ENCODE data around the gene C3orf20.

Gene C3orf20

GRCh38 chr3:14730703-14731382 lies 55.9 kb downstream of the C3orf20 start:
- H3K9ac ChIP-seq (ENCODE audit: low read depth, low read length, poor library complexity), result no peak overlapping the region
- no peak overlapping the region for H3K4me3 ChIP-seq (ENCODE audit: low read length in 2 of 2)
- H3K79me1 ChIP-seq (ENCODE audit: low read depth, low read length), result no peaks in the 10 kb centered on the region
- no peak overlapping the region for H3K4ac ChIP-seq (ENCODE audit: low read length)
- peaks cover 1 to 6% of the 10 kb centered on the region in 2 donors for H3K4me1 ChIP-seq (ENCODE audit: control insufficient read depth in 2 of 2, insufficient read depth in 1 of 2, low read depth in 1 of 2, low read length in 2 of 2)
- H3K23ac ChIP-seq (ENCODE audit: low read depth, low read length, poor library complexity), result no peak overlapping the region
- H4K91ac ChIP-seq (ENCODE audit: low read depth, low read length, poor library complexity), result no peak overlapping the region
- H3K36me3 ChIP-seq (replicated peaks in 1 of 2; ENCODE audit: control insufficient read depth in 2 of 2, insufficient read depth in 2 of 2, low read length in 2 of 2), result no peaks in the 10 kb centered on the region
- no peaks in the 10 kb centered on the region for H3K9me3 ChIP-seq (replicated peaks in 1 of 2; ENCODE audit: control insufficient read depth in 2 of 2, insufficient read depth in 1 of 2, low read depth in 1 of 2, low read length in 2 of 2)
- no peak overlapping the region for H3K27ac ChIP-seq (replicated peaks; ENCODE audit: low read length)
- H2BK5ac ChIP-seq (ENCODE audit: low read length), result no peak overlapping the region
- no peak overlapping the region for H2AFZ ChIP-seq (ENCODE audit: low read length)
- H2AK5ac ChIP-seq (ENCODE audit: low read depth, low read length), result no peak overlapping the region
- no peak overlapping the region for H4K8ac ChIP-seq (ENCODE audit: low read depth, low read length)
- H3K4me2 ChIP-seq (ENCODE audit: insufficient read depth, low read length, poor library complexity, severe bottlenecking), result no peak overlapping the region
- no peaks in the 10 kb centered on the region for H3K27me3 ChIP-seq (ENCODE audit: control insufficient read depth in 3 of 3, insufficient read depth in 3 of 3, low read depth in 1 of 3, low read length in 3 of 3)
- no peak overlapping the region for H2BK12ac ChIP-seq (ENCODE audit: low read length)
- H2BK15ac ChIP-seq (ENCODE audit: low read length), result no peak overlapping the region
- no peak for DNase-seq (ENCODE audit: low spot score)
- no peak overlapping the region for H3K18ac ChIP-seq (ENCODE audit: low read length)
- no peak overlapping the region for H2BK120ac ChIP-seq (ENCODE audit: low read depth, low read length)
- H3K14ac ChIP-seq (ENCODE audit: low read length), result no peak overlapping the region
- WGBS, 2 donors (ENCODE audit: extremely low coverage in 2 of 2, insufficient read length in 2 of 2, insufficient replicate concordance in 1 of 2), result no CpG with 5 or more reads among the region's 6 CpGs

- no peaks in the 10 kb centered on the region for H3K27me3 ChIP-seq (ENCODE audit: control insufficient read depth in 3 of 3, insufficient read depth in 3 of 3, low read depth in 1 of 3, low read length in 3 of 3)
- H4K8ac ChIP-seq (ENCODE audit: low read depth, low read length), result no peak overlapping the region
- H2BK120ac ChIP-seq (ENCODE audit: low read depth, low read length), result no peak overlapping the region
- no peaks in the 10 kb centered on the region for H3K79me1 ChIP-seq (ENCODE audit: low read depth, low read length)
- H3K36me3 ChIP-seq (replicated peaks in 1 of 2; ENCODE audit: control insufficient read depth in 2 of 2, insufficient read depth in 2 of 2, low read length in 2 of 2), result no peaks in the 10 kb centered on the region
- H3K14ac ChIP-seq (ENCODE audit: low read length), result no peak overlapping the region
- H2BK15ac ChIP-seq (ENCODE audit: low read length), result no peak overlapping the region
- H3K9ac ChIP-seq (ENCODE audit: low read depth, low read length, poor library complexity), result no peak overlapping the region
- H3K23ac ChIP-seq (ENCODE audit: low read depth, low read length, poor library complexity), result no peak overlapping the region
- no peak overlapping the region for H2BK12ac ChIP-seq (ENCODE audit: low read length)
- no peak overlapping the region for H4K91ac ChIP-seq (ENCODE audit: low read depth, low read length, poor library complexity)
- no peak overlapping the region for H3K18ac ChIP-seq (ENCODE audit: low read length)
- no peaks in the 10 kb centered on the region for H3K9me3 ChIP-seq (replicated peaks in 1 of 2; ENCODE audit: control insufficient read depth in 2 of 2, insufficient read depth in 1 of 2, low read depth in 1 of 2, low read length in 2 of 2)
- no peak overlapping the region for H2AFZ ChIP-seq (ENCODE audit: low read length)
- H3K4me2 ChIP-seq (ENCODE audit: insufficient read depth, low read length, poor library complexity, severe bottlenecking), result no peak overlapping the region
- no peak for DNase-seq (ENCODE audit: low spot score)
- no peak overlapping the region for H2BK5ac ChIP-seq (ENCODE audit: low read length)
- no peak overlapping the region for H3K4ac ChIP-seq (ENCODE audit: low read length)
- H2AK5ac ChIP-seq (ENCODE audit: low read depth, low read length), result no peak overlapping the region
- WGBS, 2 donors (ENCODE audit: extremely low coverage in 2 of 2, insufficient read length in 2 of 2, insufficient replicate concordance in 1 of 2), result no CpG with 5 or more reads among the region's 5 CpGs
- H3K27ac ChIP-seq (replicated peaks; ENCODE audit: low read length), result no peak overlapping the region
- H3K4me3 ChIP-seq (ENCODE audit: low read length in 2 of 2), result no peak overlapping the region
- no peaks in the 10 kb centered on the region for H3K4me1 ChIP-seq (ENCODE audit: control insufficient read depth in 2 of 2, insufficient read depth in 1 of 2, low read depth in 1 of 2, low read length in 2 of 2)
Measured at GRCh38 chr3:14740983-14741382, 66.0 kb downstream of the C3orf20 start.

- H3K36me3 ChIP-seq (replicated peaks in 1 of 2; ENCODE audit: control insufficient read depth in 2 of 2, insufficient read depth in 2 of 2, low read length in 2 of 2), result no peaks in the 10 kb centered on the region
- no peak overlapping the region for H2BK5ac ChIP-seq (ENCODE audit: low read length)
- no peak overlapping the region for H2BK15ac ChIP-seq (ENCODE audit: low read length)
- H3K14ac ChIP-seq (ENCODE audit: low read length), result no peak overlapping the region
- no peaks in the 10 kb centered on the region for H3K4me1 ChIP-seq (ENCODE audit: control insufficient read depth in 2 of 2, insufficient read depth in 1 of 2, low read depth in 1 of 2, low read length in 2 of 2)
- H3K4ac ChIP-seq (ENCODE audit: low read length), result no peak overlapping the region
- H3K9ac ChIP-seq (ENCODE audit: low read depth, low read length, poor library complexity), result no peak overlapping the region
- H2AFZ ChIP-seq (ENCODE audit: low read length), result no peak overlapping the region
- H3K79me1 ChIP-seq (ENCODE audit: low read depth, low read length), result no peaks in the 10 kb centered on the region
- WGBS, 2 donors (ENCODE audit: extremely low coverage in 2 of 2, insufficient read length in 2 of 2, insufficient replicate concordance in 1 of 2), result no CpG with 5 or more reads among the region's 2 CpGs
- H3K18ac ChIP-seq (ENCODE audit: low read length), result no peak overlapping the region
- no peak overlapping the region for H3K4me2 ChIP-seq (ENCODE audit: insufficient read depth, low read length, poor library complexity, severe bottlenecking)
- H4K91ac ChIP-seq (ENCODE audit: low read depth, low read length, poor library complexity), result no peak overlapping the region
- no peak overlapping the region for H3K23ac ChIP-seq (ENCODE audit: low read depth, low read length, poor library complexity)
- no peak for DNase-seq (ENCODE audit: low spot score)
- H3K27ac ChIP-seq (replicated peaks; ENCODE audit: low read length), result no peak overlapping the region
- no peak overlapping the region for H2AK5ac ChIP-seq (ENCODE audit: low read depth, low read length)
- H2BK12ac ChIP-seq (ENCODE audit: low read length), result no peak overlapping the region
- H4K8ac ChIP-seq (ENCODE audit: low read depth, low read length), result no peak overlapping the region
- no peaks in the 10 kb centered on the region for H3K9me3 ChIP-seq (replicated peaks in 1 of 2; ENCODE audit: control insufficient read depth in 2 of 2, insufficient read depth in 1 of 2, low read depth in 1 of 2, low read length in 2 of 2)
- no peaks in the 10 kb centered on the region for H3K27me3 ChIP-seq (ENCODE audit: control insufficient read depth in 3 of 3, insufficient read depth in 3 of 3, low read depth in 1 of 3, low read length in 3 of 3)
- no peak overlapping the region for H3K4me3 ChIP-seq (ENCODE audit: low read length in 2 of 2)
- no peak overlapping the region for H2BK120ac ChIP-seq (ENCODE audit: low read depth, low read length)
Measured at GRCh38 chr3:14741510-14741909, 66.6 kb downstream of the C3orf20 start.

GRCh38 chr3:14744556-14744955 lies 69.6 kb downstream of the C3orf20 start:
- Histone ChIP-seq H4K8ac (ENCODE audit: low read depth, low read length) (no peak overlapping the region), H2BK5ac (ENCODE audit: low read length) (no peak overlapping the region), H3K9me3 (replicated peaks in 1 of 2; ENCODE audit: control insufficient read depth in 2 of 2, insufficient read depth in 1 of 2, low read depth in 1 of 2, low read length in 2 of 2) (no peaks in the 10 kb centered on the region), H3K4me1 (ENCODE audit: control insufficient read depth in 2 of 2, insufficient read depth in 1 of 2, low read depth in 1 of 2, low read length in 2 of 2) (no peaks in the 10 kb centered on the region), H3K18ac (ENCODE audit: low read length) (no peak overlapping the region), H3K4me3 (ENCODE audit: low read length in 2 of 2) (no peak overlapping the region), H3K36me3 (replicated peaks in 1 of 2; ENCODE audit: control insufficient read depth in 2 of 2, insufficient read depth in 2 of 2, low read length in 2 of 2) (no peaks in the 10 kb centered on the region), H2BK120ac (ENCODE audit: low read depth, low read length) (no peak overlapping the region), H4K91ac (ENCODE audit: low read depth, low read length, poor library complexity) (no peak overlapping the region), H2BK15ac (ENCODE audit: low read length) (no peak overlapping the region), H3K4ac (ENCODE audit: low read length) (no peak overlapping the region), H2AK5ac (ENCODE audit: low read depth, low read length) (no peak overlapping the region), H3K4me2 (ENCODE audit: insufficient read depth, low read length, poor library complexity, severe bottlenecking) (no peak overlapping the region), H3K9ac (ENCODE audit: low read depth, low read length, poor library complexity) (no peak overlapping the region), H3K27me3 (ENCODE audit: control insufficient read depth in 3 of 3, insufficient read depth in 3 of 3, low read depth in 1 of 3, low read length in 3 of 3) (no peaks in the 10 kb centered on the region), H3K79me1 (ENCODE audit: low read depth, low read length) (no peaks in the 10 kb centered on the region), H3K14ac (ENCODE audit: low read length) (no peak overlapping the region), H2AFZ (ENCODE audit: low read length) (no peak overlapping the region), H2BK12ac (ENCODE audit: low read length) (no peak overlapping the region), H3K27ac (replicated peaks; ENCODE audit: low read length) (no peak overlapping the region), H3K23ac (ENCODE audit: low read depth, low read length, poor library complexity) (no peak overlapping the region)
- no CpG with 5 or more reads among the region's 6 CpGs for WGBS, 2 donors (ENCODE audit: extremely low coverage in 2 of 2, insufficient read length in 2 of 2, insufficient replicate concordance in 1 of 2)
- DNase-seq (ENCODE audit: low spot score), result no peak
